ENCODE measurements around the gene SPATA3. TPM values are rescaled to one million over a fixed set of nuclear protein-coding genes. Genes with fewer than 3 reads are reported as not detected.

SPATA3 gene
- polyA plus RNA-seq, 2 of the 4 experiments (the other 2 are of a cell fraction) = not detected

DNA sequence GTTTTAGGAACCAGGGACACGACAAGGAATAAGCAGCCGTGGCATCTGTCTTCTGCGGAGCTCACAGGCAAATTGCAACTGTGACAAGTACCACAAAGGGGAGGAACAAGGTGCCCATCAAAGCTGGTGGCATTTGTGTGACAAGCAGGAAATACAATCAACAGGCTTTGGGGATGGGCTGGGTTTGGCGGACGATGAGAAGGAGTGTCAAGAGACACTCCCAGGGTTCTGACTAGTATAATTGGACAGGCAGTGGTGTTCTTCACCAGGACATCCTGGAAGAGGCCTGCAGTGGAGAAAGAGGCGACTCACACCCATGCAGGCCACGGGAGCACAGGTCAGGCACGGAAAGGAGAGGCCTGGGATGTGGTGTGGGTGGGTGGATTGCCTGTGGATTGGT is 14.2 kb upstream of the SPATA3 start:
- WGBS (ENCODE audit: missing lambda C conversion rate) = 79% methylated on average over 8 of the region's 8 CpGs
- H3K4me2 ChIP-seq = no peak overlapping the region
- H3K4me3 ChIP-seq = no peak overlapping the region
- no peaks in the 10 kb centered on the region for H3K9me3 ChIP-seq
- ChIA-PET CTCF (interaction anchor here (0.6 to 2.9 kb wide), 4 partner anchors 10 to 500 kb away, joined by 3 to 13 read pairs (median 4); no protein-coding TSS in a partner anchor), POLR2A (no interaction called here)
- no peak for FAIRE-seq
- DNase-seq (ENCODE audit: low read depth in 1 of 2, low spot score in 1 of 2) = no peak
- H3K27ac ChIP-seq = no peak overlapping the region
- TF ChIP-seq NFE2L2 (conservative IDR thresholded peaks at IDR 0.05; ENCODE audit: low read length) = no peak
- TF ChIP-seq CBX2 (IDR thresholded peaks at IDR 0.05; ENCODE audit: borderline replicate concordance, low read depth) = no peak
- no peak for TF ChIP-seq BCL3 (IDR thresholded peaks at IDR 0.05)
- TF ChIP-seq, protein P1, sequence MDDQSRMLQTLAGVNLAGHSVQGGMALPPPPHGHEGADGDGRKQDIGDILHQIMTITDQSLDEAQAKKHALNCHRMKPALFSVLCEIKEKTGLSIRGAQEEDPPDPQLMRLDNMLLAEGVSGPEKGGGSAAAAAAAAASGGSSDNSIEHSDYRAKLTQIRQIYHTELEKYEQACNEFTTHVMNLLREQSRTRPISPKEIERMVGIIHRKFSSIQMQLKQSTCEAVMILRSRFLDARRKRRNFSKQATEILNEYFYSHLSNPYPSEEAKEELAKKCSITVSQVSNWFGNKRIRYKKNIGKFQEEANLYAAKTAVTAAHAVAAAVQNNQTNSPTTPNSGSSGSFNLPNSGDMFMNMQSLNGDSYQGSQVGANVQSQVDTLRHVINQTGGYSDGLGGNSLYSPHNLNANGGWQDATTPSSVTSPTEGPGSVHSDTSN (IDR thresholded peaks at IDR 0.05) = no peak
- TF ChIP-seq EHF (CRISPR knock-in tag; IDR thresholded peaks at IDR 0.05) = no peak
- no peak for TF ChIP-seq ESRRA (IDR thresholded peaks at IDR 0.05; ENCODE audit: borderline replicate concordance, low read length)
- TF ChIP-seq, protein P2, sequence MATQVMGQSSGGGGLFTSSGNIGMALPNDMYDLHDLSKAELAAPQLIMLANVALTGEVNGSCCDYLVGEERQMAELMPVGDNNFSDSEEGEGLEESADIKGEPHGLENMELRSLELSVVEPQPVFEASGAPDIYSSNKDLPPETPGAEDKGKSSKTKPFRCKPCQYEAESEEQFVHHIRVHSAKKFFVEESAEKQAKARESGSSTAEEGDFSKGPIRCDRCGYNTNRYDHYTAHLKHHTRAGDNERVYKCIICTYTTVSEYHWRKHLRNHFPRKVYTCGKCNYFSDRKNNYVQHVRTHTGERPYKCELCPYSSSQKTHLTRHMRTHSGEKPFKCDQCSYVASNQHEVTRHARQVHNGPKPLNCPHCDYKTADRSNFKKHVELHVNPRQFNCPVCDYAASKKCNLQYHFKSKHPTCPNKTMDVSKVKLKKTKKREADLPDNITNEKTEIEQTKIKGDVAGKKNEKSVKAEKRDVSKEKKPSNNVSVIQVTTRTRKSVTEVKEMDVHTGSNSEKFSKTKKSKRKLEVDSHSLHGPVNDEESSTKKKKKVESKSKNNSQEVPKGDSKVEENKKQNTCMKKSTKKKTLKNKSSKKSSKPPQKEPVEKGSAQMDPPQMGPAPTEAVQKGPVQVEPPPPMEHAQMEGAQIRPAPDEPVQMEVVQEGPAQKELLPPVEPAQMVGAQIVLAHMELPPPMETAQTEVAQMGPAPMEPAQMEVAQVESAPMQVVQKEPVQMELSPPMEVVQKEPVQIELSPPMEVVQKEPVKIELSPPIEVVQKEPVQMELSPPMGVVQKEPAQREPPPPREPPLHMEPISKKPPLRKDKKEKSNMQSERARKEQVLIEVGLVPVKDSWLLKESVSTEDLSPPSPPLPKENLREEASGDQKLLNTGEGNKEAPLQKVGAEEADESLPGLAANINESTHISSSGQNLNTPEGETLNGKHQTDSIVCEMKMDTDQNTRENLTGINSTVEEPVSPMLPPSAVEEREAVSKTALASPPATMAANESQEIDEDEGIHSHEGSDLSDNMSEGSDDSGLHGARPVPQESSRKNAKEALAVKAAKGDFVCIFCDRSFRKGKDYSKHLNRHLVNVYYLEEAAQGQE (IDR thresholded peaks at IDR 0.05) = no peak
- TF ChIP-seq HEYL (CRISPR knock-in tag; IDR thresholded peaks at IDR 0.05) = no peak
- no peak for TF ChIP-seq ATOH8 (CRISPR knock-in tag; IDR thresholded peaks at IDR 0.05; ENCODE audit: low read depth)
- TF ChIP-seq RARB (CRISPR knock-in tag; IDR thresholded peaks at IDR 0.05) = no peak
- TF ChIP-seq MAX (IDR thresholded peaks at IDR 0.05) = no peak
- no peak for TF ChIP-seq HOXB13 (CRISPR knock-in tag; IDR thresholded peaks at IDR 0.05; ENCODE audit: low read depth)
- TF ChIP-seq KDM1A (IDR thresholded peaks at IDR 0.05; ENCODE audit: low read depth) = no peak
- TF ChIP-seq CHD2 (IDR thresholded peaks at IDR 0.05; ENCODE audit: low read length, partially characterized antibody) = no peak
- no peak for TF ChIP-seq MAFK (IDR thresholded peaks at IDR 0.05; ENCODE audit: partially characterized antibody)
- no peak for TF ChIP-seq ELK1 (IDR thresholded peaks at IDR 0.05; ENCODE audit: low read depth, low read length)
- TF ChIP-seq NPAS2 (CRISPR knock-in tag; IDR thresholded peaks at IDR 0.05; ENCODE audit: borderline replicate concordance) = no peak
- no peak for TF ChIP-seq RNF2 (IDR thresholded peaks at IDR 0.05; ENCODE audit: borderline replicate concordance, low read depth)
- no peak for TF ChIP-seq JUN (IDR thresholded peaks at IDR 0.05)
- 0 out of 3 replicates have a peak, but pooled peaks cover 1% of the 10 kb centered on the region for H3K4me1 ChIP-seq
- ATAC-seq = no peak; a peak in 1 of 6 replicates
